ENCODE data around the gene PLPP3.
"Not testable (repeated sequence)": the region's sequence is repeated elsewhere in the genome, so short reads cannot be mapped to it uniquely, and the experiment has no call there.

PLPP3 gene

GRCh38 chr1:56578963-56579875, at the start of gene PLPP3:
PLPP3 (minus strand) TSS chr1:56579563; CDS start chr1:56579016, 547 bp downstream.
- H3K4me3 ChIP-seq (ENCODE audit: low read depth, low read length), result peak within 1 kb of the TSS; percentile 88

- H3K4me3 ChIP-seq (ENCODE audit: low read depth, low read length), result no peak overlapping the region
Observed at GRCh38 chr1:56627636-56628039, 48.3 kb upstream of the PLPP3 start.

GRCh38 chr1:56627019-56627635, 47.8 kb upstream of the PLPP3 start:
- no peak overlapping the region for H3K4me3 ChIP-seq (ENCODE audit: low read depth, low read length)

GRCh38 chr1:56626546-56626945, 47.2 kb upstream of the PLPP3 start:
- H3K4me3 ChIP-seq (ENCODE audit: low read depth, low read length), result no peak overlapping the region

- no peak overlapping the region for H3K4me3 ChIP-seq (ENCODE audit: low read depth, low read length)
Observed at GRCh38 chr1:56625819-56626440, 46.6 kb upstream of the PLPP3 start.

- no peak overlapping the region for H3K4me3 ChIP-seq (ENCODE audit: low read depth, low read length)
Observed at GRCh38 chr1:56617141-56617540, 37.8 kb upstream of the PLPP3 start.

GRCh38 chr1:56610770-56611169, 31.4 kb upstream of the PLPP3 start:
- H3K4me3 ChIP-seq (ENCODE audit: low read depth, low read length), result not testable (repeated sequence)

- not testable (repeated sequence) for H3K4me3 ChIP-seq (ENCODE audit: low read depth, low read length)
Observed at GRCh38 chr1:56610097-56610496, 30.7 kb upstream of the PLPP3 start.

GRCh38 chr1:56595397-56596191, 16.2 kb upstream of the PLPP3 start:
- not testable (repeated sequence) for H3K4me3 ChIP-seq (ENCODE audit: low read depth, low read length)

- H3K4me3 ChIP-seq (ENCODE audit: low read depth, low read length), result no peak overlapping the region
Observed at GRCh38 chr1:56591909-56592308, 12.5 kb upstream of the PLPP3 start.

GRCh38 chr1:56590520-56591011, 11.2 kb upstream of the PLPP3 start:
- no peak overlapping the region for H3K4me3 ChIP-seq (ENCODE audit: low read depth, low read length)

GRCh38 chr1:56589369-56589768, 10.0 kb upstream of the PLPP3 start:
- H3K4me3 ChIP-seq (ENCODE audit: low read depth, low read length), result no peak overlapping the region

GRCh38 chr1:56586502-56586901, 7.1 kb upstream of the PLPP3 start:
- no peak overlapping the region for H3K4me3 ChIP-seq (ENCODE audit: low read depth, low read length)

GRCh38 chr1:56585985-56586384, 6.6 kb upstream of the PLPP3 start:
- no peak overlapping the region for H3K4me3 ChIP-seq (ENCODE audit: low read depth, low read length)

- H3K4me3 ChIP-seq (ENCODE audit: low read depth, low read length), result no peak overlapping the region
Observed at GRCh38 chr1:56584910-56585528, 5.7 kb upstream of the PLPP3 start.

GRCh38 chr1:56583957-56584468, 4.7 kb upstream of the PLPP3 start:
- H3K4me3 ChIP-seq (ENCODE audit: low read depth, low read length), result no peak overlapping the region

GRCh38 chr1:56580771-56581170, 1.4 kb upstream of the PLPP3 start:
- H3K4me3 ChIP-seq (ENCODE audit: low read depth, low read length), result no peak overlapping the region

- peak overlapping the region; percentile 88 for H3K4me3 ChIP-seq (ENCODE audit: low read depth, low read length)
Observed at GRCh38 chr1:56578138-56578962, 1.0 kb downstream of the PLPP3 start.

GRCh38 chr1:56577406-56578137, 1.8 kb downstream of the PLPP3 start:
- peak overlapping the region; percentile 88 for H3K4me3 ChIP-seq (ENCODE audit: low read depth, low read length)

Data from iPS-11a (cell line).